GM18868 (cell line): ENCODE data around the gene COL6A1.
"Not testable (repeated sequence)": the region's sequence is repeated elsewhere in the genome, so short reads cannot be mapped to it uniquely, and the experiment has no call there.

Experiments
- ATAC-seq: cut with Tn5 transposase; IDR thresholded peaks from one replicate; pipeline ENCODE4 v1.9.1; 2021; ENCODE audit warnings: mild to moderate bottlenecking, moderate library complexity; ENCODE audit not compliant: unreplicated experiment

Gene COL6A1

DNA sequence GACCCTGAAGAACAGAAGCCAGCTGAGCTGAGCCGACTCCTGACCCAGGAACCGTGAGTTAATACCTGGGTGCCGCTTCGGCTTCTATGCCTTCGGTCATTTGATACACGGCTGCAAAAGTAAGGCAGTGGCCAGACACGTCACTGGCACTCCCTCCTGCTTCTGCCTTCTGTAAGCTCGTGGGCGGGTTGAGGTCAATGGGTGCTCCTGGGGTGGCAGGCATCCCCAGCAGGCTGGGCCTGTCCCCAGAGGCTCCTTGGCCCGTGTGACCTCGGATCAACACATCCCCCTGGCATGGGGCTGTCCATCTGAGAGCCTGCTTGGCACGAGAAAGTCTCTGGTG, 35.7 kb upstream of the COL6A1 start:
- ATAC-seq, result no peak

GRCh38 chr21:45947296-45947695, 34.3 kb upstream of the COL6A1 start:
- ATAC-seq, result no peak

GRCh38 chr21:45947716-45948255, 33.8 kb upstream of the COL6A1 start:
- no peak for ATAC-seq

- no peak for ATAC-seq
Observed at GRCh38 chr21:45948576-45949141, 32.9 kb upstream of the COL6A1 start.

GRCh38 chr21:45949928-45950739, 31.4 kb upstream of the COL6A1 start:
- ATAC-seq, result no peak

DNA sequence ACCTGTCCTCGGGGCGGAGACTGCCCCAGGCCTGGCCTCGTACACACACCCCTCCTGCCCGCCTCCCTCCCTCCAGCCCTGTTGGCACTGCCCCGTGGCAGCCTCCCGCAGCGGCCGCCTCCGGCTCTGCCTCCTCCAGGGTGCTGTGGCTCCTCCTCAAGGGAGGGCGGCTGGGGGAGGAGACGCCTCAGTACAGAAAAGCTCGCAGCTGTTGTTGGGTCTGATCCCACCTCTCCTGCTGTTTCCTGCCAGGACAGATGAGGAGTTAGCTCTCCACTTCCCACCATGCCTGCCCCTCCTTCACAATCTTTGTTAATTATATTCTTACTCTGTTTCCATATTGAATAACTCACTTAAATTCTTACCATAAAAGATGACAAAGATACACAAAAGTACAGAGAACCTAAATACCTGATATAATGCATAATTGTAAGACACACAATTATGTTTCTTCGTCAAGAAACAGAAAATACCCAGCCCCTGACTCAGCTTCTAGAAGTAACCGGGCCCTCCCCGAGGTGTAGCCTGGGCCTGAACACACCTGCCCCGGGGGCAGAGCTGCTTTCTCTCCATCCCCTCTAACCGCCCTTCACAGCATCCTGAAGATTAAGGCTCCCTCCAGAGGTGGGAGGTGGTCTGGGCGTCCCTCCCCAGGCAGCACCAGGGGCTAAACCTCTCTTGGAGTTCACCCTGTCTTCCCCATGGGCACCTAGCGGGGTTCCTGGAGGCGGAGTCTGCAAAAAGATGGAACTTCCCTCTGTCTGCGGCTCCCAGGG, 30.6 kb upstream of the COL6A1 start:
- ATAC-seq, result no peak

GRCh38 chr21:45951676-45952075, 29.9 kb upstream of the COL6A1 start:
- no peak for ATAC-seq

- ATAC-seq, result not testable (repeated sequence)
Observed at GRCh38 chr21:45952527-45952926, 29.0 kb upstream of the COL6A1 start.

GRCh38 chr21:45952974-45953373, 28.6 kb upstream of the COL6A1 start:
- ATAC-seq, result no peak

DNA sequence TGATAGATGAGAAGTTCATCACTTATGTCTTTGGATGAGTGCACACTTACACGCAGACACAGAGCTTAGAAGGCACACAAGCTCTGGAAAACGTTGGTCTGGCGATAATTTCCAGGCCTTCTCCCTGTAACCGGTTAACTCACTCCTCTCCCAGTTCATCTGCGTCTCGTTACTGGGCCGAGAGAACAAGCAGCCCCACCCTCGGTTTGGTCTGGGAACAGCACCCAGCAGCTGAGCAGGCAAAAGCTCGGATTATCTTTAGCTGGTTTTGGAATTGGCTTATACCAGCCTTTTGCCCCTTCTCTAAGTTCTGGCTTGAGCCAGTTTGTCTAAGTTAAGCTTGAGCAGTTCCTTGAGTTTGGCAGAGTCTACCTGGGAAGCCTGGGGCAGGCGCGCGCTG, 27.3 kb upstream of the COL6A1 start:
- no peak for ATAC-seq

DNA sequence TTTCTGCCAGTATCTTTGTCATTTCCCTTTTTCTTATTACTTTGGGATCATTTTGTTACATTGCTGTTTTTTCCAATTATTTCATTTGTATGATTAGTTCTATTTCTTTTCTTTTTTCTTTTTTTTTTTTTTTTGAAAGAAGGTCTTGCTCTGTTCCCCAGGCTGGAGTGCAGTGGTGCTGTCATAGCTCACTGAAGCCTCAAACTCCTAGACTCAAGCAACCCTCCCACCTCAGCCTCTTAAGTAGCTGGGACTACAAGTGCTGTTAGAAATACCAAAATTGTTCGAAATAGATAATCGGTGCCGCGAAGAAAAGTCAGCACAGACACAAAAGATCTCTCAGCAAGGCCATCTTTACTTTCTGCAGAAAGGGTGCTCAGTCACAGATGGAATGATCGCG, 26.6 kb upstream of the COL6A1 start:
- no peak for ATAC-seq

DNA sequence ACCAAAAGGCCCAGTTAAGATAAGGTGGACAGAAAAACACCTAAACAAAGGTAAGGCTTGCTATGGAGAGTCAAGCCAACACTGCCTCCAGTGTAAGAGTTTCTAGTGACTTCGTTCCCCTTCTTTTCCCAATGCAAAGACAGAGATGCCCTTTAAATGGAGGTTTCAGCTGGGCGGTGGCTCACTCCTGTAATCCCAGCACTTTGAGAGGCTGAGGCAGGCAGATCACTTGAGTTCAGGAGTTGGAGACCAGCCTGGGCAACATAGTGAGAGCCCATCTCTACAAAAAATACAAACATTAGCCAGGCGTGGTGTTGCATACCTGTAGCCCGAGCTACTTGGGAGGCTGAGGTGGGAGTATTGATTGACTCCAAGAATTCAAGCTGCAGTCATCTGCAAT, 24.0 kb upstream of the COL6A1 start:
- no peak for ATAC-seq

GRCh38 chr21:45957981-45958600, 23.5 kb upstream of the COL6A1 start:
- ATAC-seq, result no peak

- ATAC-seq, result no peak
Observed at GRCh38 chr21:45959182-45959581, 22.4 kb upstream of the COL6A1 start.

DNA sequence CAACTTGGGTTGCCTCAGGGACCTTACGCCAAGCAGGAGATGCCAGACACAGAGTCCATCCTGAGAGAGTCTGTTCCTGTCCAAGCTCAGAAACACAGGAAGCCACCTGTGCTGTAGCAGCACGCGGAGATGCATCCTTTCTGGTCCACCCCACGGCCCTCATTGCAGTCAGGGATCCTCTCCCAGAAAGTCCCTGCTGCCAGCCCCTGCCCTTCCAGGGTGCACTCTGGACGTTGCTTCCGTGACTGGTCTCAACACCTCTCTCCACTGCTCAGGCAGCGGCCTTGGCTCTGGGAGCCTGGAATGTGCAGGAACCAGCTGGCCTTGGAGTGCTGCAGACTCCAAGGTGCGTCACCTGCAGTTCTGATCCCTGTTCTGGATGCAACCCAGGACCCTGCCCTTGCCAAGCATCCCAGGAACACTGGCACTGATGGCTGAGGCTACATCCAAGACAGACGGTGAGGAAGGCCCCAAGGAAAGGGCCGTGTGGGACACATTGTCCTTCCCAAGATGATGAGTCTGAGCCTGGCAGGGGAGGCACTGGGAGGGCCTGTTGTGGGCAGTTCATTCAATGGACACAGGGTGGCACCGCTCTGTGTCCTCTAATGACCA, 21.7 kb upstream of the COL6A1 start:
- ATAC-seq, result no peak

DNA sequence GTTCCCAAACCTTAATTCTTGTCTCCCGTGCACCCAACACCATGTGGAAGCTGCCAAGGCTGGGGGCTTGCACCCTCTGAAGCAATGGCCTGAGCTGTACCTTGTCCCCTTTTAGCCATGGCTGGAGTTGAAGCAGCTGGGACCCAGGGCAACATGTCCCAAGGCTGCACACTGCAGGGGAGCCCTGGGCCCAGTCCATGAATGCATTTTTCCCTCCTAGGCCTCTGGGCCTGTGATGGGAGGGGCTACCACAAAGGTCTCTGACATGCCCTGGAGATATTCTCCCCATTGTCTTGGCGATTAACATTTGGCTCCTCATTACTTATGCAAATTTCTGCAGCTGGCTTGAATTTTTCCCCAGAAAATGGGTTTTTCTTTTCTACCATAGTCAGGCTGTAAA, 20.2 kb upstream of the COL6A1 start:
- not testable (repeated sequence) for ATAC-seq

- no peak for ATAC-seq
Observed at GRCh38 chr21:45962531-45963231, 18.9 kb upstream of the COL6A1 start.

- ATAC-seq, result no peak
Observed at GRCh38 chr21:45963232-45963570, 18.4 kb upstream of the COL6A1 start.

DNA sequence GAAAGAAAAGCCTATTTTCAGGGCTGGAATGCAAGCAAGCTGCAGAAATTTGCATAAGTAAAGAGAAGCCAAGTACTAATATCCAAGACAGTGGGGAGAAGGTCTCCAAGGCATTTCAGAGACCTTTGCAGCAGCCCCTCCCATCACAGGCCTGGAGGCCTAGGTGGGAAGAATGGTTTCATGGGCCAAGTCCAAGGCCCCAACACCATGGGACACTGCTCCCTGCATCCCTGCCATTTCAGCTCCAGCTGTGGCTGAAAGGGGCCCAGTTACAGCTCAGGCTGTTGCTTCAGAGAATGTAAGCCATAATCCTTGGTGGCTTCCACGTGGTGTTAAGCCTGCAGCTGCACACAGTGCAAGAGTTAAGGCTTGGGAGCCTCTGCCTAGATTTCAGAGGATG, 16.9 kb upstream of the COL6A1 start:
- ATAC-seq, result no peak

DNA sequence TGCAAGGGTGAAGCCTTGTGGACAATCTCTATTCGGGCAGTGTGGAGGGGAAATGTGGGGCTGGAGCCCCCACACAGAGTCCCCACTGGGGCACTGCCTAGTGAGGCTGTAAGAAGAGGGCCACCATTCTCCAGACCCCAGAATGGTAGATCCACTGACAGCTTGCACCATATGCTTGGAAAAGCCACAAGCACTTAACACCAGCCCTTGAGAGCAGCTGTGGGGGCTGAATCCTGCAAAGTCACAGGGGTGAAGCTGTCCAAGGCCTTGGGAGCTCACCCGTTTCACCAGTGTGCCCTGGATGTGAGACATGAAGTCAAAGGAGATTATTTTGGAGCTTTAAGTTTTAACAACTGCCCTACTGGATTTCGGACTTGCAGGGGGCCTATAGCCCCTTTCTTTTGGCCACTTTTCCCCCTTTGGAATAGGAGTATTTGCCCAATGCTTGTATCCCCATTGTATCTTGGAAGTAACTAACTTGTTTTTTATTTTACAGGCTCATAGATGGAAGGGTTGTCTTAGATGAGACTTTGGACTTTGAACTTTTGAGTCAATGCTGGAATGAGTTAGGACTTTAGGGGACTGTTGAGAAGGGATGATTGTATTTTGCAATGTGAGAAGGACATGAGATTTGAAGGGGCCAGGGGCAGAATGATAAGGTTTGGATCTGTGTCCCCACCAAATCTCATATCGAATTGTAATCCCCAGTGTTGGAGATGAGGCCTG, 16.3 kb upstream of the COL6A1 start:
- ATAC-seq, result no peak
